Posterior cingulate gyrus (tissue), 11 donors: ENCODE data around the gene AIFM1.

Source experiments
- DNase-seq, 10 donors: peaks; one replicate each; pipeline versions ENCODE4 v3.0.0 to v3.0.0-alpha.2; 2020 to 2021; ENCODE audit warnings: mixed read lengths in 3 of 10
- intact Hi-C: fragments of 100-400 bp; cut with DNase I; formaldehyde crosslinking; loops from one replicate; pipeline ENCODE4 v1.15.1; 2023

The AIFM1 gene

DNA sequence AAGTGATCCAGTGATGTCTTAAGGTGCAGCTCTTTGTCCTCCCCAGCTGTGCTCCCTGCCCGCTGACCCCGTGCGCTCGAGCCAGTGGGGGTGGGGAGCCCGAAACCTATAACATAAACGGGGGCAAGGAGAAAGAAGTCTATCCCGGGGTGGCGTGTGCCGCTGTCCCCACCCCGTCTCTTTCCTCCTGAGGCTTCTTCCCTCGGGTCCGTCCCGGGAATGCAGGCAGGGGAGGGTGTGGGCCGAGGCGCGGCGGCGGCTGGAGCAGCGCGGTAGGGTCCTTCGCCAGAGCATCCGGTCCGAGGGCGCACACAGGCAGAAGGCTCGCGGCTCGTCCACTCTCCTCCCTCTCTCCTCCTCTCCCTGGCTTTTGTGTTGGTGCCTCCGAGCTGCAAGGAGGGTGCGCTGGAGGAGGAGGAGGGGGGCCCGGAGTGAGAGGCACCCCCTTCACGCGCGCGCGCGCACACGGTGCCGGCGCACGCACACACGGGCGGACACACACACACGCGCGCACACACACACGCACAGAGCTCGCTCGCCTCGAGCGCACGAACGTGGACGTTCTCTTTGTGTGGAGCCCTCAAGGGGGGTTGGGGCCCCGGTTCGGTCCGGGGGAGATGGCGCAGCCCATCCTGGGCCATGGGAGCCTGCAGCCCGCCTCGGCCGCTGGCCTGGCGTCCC is 5.9 kb upstream of the AIFM1 start, which contains the start of gene RAB33A:
TSS of gene RAB33A (plus strand) at position 517 of the 681 bp plus-strand sequence. CDS start at position 618, 101 bp downstream.
- intact Hi-C loops, result no loop called here
- DNase-seq, result peak; percentile 58 to 97 (median 68)

DNA sequence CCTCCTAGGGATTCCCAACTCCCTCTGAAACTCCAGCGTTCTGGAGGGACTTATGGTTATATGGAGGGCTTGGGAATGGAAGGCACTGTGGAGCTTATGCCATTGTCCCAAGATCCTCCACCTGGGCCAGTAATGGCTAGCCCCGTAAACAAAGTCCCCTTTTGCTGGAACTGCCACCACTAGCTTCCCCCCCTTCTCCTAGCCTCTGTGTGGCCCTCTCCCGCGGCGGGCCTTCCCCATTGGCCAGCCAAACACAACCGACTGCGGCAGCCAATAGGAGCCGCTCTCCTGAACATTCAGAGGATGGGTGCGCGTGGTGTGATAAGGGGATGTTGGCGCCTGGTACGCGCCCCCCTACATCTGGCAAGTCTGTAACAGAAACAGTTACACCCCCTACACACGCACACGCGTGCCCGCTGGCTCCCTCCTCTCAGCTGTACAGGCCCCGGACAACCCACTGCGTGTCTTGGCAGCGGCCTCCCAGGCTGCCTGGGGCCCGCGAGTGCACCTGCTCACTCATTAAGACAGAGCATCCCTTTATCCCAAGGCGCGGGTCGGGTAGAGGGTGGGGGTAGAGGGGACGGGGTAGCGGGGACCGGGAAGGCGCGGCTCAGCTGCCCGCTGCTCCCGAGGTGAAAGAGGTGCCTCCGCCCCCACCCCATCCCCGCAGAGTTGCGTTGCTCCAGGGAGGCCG is 5.3 kb upstream of the AIFM1 start:
- peak; percentile 76 to 98 (median 82) for DNase-seq
- intact Hi-C loops, result no loop called here

DNA sequence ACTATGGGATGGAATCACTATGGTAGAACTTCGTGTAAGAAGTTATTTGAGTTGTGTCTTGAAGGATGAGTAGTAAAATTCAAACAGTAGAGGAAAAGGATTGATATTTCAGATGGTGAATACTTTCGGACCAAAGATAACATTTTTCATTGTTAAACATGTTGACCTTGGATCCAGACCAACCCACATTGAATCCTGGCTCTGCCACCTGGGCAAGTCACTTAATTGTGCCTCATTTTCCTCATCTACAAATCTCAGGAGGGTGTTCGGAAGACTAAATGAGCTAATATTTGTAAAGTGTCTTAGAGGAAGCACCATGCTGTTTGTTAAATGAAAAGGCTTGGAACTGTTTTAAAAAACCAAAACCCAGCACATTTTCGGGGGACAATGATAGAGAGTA is 1.4 kb upstream of the AIFM1 start:
- DNase-seq, result no peak
- intact Hi-C loops, result no loop called here

DNA sequence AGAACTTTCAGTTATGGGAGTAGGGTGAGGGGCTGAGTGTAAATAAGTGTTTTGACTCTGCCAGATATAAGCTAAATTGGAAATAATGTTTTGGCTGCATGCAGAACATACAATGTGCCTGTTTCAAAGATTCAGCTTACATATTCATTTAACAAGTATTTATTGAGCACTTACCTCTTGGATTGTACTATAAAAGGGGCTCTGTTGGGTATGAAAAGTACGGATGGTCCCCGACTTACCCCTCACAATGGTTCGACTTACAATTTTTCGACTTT is 799 bp upstream of the AIFM1 start:
- intact Hi-C loops, result no loop called here
- no peak for DNase-seq

DNA sequence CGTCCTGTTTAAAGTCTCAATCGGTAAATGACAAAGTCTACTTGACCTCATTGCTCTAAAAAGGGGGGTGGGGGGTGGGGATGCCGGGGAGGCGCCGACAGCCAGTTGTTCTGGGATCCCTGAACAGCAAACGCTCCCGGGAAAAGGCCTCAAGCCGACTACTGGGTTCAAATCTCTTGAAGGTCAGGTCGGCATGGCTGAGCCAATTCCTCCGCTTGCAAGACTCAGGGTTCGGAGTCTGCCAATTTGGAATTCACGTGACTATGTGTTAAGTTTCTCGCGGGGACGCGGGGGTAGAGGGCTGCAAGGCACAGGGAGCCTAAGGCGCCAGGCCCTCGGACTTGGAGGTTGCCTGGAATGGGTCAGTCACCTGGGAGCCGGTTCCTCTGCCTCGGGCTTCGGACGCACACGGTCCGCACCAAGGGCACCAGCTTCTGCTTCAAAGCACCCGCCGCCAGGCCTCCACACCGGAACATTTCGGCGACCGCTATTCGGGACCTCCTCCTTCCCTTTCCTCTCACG is 399 bp downstream of the AIFM1 start:
- intact Hi-C loops, result no loop called here
- DNase-seq, result peak in 1 of 10 donors; percentile 74

DNA sequence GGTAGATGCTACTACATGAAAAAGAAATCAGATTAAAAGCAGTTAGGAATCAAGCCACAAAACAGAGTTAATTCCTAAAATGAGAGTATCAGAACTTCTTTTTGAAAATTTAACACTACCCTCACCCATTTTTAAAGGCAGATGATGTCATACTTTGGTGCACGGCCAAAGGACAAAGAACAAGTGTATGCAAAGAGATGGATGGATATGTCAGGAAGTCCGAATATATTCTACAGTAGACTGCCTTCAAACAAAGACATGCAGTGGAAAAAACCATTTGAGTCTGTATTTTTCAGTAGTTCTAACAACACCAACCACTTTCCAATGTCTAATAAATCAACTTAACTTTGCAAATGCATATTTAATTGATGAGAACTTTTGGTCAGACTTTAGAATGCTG is 2.2 kb downstream of the AIFM1 start:
- DNase-seq, result no peak
- intact Hi-C loops, result no loop called here

DNA sequence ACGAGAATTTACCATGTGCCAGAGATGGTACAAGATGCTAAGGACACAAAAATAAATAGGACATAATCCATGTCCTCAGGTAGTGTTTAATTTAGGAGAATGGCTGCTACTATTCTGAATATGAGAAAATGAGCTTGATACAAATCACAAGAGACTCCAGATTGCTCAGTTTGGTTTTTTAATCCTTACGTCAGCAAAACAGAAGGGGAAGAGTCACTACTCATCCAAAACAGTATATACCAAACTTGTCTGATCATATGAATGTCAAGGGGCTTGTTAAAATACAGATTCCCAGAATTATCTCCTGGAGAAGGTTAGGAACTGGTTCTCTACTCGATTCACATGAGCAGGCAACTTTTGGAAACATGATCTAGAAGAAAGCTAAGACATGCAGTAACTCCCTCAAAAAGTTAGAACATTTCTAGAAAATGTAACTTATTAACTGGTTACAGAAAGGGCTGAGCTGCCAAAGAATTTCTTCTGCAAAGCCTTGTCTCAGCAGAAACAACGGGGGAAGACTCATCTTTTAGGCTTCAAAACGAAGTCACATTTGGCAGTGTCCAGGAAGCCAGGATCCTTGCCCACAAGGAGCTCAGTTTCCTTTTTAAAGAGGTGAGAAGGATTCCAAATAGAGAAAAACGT is 3.4 kb downstream of the AIFM1 start:
- intact Hi-C loops, result no loop called here
- no peak for DNase-seq

DNA sequence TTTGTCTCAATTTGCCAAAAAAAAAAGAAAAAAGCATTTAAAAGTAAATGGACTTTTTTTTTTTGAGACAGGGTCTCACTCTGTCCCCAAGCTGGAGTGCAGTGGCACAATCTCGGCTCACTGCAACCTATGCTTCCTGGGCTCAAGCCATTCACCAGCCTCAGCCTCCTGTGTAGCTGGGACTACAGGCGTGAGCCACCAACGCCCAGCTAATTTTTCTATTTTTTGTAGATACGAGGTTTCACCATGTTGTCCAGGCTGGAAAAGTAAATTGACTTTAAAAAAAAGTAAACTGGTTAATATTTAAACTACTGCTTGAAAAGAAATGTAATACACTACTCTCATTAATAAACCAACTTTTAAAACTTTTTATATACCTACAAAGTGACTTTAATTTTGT is 5.9 kb downstream of the AIFM1 start:
- intact Hi-C loops, result no loop called here
- DNase-seq, result no peak

DNA sequence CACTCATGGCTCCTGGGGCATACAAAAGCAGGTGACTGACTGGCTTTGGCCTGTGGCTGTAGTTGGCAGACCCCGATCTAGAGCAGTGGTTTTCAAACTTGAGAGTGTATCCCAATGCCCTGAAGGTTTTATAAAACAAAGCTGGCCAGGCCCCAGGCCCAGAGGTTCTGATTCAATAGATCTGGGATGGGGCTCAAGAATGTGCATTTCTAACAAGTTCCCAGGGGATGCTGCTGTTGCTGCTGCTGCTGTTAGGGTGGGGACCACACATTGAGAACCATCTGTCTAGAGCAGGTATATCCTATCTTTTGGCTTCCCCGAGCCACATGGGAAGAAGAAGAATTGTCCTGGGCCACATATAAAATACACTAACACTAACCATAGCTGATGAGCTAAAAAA is 7.3 kb downstream of the AIFM1 start:
- intact Hi-C loops, result no loop called here

DNA sequence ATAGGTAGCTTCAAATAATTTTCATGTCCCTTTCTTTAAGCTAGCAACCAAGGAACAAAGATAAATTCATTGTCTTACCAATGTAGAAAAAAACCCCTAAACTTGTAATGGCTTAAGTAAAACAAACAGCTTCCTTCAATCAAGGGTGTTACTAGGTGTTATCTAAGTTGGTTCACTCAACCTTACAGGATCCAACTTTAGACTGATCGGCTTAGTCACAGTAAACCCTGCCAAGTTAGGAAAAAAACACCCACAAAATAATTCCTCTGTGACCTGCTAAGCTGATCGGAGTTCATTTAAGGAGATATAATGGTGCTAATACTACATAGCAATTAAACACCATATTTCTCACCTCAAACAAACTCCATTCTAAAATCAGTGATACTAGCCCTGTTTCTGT is 10.1 kb downstream of the AIFM1 start:
- intact Hi-C loops, result no loop called here
- DNase-seq, result no peak

More for the DNA sequence above, 7.3 kb downstream of the AIFM1 start:
- DNase-seq, result no peak

DNA sequence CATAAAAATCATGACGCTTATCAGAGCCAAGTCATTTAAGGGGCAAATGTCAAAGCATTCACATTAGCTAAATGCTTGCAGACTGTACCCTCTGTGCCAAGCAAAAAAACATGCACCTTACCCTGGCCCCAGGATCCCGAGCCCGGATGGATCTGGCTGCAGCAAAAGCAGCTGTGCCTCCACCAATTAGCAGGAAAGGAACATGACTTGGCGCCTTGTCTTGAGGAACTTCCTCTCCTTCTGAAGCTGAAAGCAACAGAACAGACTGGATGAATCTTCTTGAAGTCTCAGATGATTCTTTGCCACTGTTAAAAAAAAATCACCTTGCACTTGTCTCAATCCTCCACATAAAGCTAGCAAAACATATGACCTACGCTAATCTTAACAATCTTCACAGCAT is 18.0 kb downstream of the AIFM1 start:
- DNase-seq, result no peak
- intact Hi-C loops, result no loop called here

DNA sequence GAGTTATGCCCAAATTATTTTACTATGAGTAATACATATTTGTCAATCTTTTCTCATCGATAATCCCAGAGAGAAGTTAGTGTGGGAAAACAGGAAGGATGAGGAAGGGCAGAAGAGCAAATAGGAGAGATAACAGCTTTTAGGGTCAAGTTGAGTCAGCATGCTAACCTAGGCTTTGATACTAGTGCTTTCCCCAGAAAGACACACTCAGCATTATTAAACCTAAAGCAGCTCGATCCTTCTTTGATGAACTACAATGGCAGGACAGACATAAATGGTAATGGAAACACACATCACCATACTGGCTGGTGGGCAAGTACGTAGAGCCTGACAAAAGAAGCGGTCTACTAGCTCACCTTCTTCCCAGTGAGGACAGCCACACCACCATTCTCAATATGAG is 20.5 kb downstream of the AIFM1 start:
- intact Hi-C loops, result no loop called here
- DNase-seq, result no peak

DNA sequence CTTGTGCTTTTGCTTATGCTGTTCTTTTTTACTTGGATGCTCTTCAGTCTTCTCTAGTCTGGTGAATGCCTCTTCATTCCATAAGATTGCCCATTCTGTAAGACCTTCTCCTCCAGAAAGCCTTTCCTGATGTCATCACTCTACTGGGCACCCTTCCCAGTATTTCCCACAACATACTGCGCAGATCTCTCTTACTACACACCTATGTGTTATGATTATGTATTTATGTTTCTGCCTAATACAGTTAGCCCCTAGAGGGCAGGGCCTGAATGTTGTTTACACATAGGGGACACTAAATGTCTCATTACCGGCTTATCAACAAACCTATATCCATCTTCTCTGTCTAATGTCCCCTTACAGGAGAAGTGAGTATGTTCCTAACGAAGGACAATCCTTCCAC is 21.1 kb downstream of the AIFM1 start:
- DNase-seq, result no peak
- intact Hi-C loops, result no loop called here

DNA sequence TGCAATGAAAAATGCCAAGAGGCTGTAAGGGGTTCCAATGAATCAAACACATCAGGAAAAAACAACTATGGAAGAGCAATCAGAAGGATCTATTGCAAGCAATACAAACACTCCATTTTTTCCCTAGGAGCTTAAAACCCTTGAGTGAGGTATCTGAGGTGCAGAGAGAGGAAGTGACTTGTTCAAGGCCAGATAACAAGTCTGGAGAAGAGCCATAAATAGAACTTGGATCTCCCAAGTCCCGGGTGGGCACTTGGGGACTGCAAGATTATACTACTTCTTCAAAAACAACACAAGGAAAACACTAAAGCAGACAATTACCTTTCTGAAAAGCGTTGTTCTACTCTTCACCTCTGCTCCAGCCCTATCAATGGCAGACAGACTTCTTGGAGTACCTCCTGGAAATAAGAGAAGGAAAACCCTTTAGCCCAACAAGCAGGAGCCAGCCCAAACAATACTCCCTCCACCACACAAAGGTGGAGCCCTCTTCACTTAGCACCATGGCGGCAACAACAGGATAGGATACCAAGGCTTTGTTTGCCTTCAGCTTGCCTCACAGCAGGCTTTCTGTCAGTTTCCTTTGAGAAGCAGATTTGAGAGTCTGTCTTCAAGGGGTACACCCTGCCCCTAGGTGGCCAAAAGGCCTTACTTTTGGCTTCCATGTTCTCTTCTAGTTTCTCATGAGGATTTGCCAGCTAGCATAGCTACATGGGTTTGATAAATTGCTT is 26.0 kb downstream of the AIFM1 start:
- no peak for DNase-seq
- intact Hi-C loops, result no loop called here

DNA sequence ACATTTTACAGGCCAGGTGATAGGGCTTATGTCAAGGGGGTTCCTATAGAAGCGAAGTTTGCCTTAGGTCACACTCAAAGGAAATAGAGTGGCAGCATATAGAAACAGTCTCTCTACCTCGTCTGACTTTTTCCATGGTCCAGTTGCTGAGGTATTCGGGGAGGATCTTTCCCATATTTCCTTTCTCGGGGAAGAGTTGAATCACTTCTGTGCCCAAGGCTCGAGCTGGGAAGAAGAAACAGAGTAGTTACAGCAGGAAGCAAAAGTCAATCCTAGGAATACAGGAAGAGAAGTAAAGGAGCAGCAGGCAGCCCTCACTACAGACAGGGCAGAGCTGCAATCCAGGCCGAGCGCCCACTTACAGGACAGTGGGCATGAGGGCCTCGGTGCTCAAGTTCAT is 28.7 kb downstream of the AIFM1 start:
- no peak for DNase-seq
- intact Hi-C loops, result no loop called here

DNA sequence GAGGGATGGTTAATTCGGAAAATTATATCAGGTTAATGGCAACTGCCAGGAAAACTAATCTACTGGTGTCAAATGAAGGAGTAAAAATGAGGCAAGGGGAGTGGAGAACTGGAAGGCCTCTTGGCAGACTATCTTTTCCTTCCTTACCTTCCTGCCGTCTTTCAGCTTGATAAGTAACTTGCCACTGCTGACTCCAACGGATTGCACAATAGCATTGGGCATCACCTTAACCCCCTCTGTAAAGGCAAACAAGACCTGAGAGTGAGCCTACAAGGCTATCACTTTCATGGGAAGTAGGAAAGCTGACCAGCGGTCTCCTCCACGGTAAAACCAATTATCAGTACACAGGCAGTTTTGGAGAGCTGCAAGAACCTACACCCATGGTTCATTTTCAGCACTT is 29.1 kb downstream of the AIFM1 start:
- intact Hi-C loops, result no loop called here
- DNase-seq, result no peak

DNA sequence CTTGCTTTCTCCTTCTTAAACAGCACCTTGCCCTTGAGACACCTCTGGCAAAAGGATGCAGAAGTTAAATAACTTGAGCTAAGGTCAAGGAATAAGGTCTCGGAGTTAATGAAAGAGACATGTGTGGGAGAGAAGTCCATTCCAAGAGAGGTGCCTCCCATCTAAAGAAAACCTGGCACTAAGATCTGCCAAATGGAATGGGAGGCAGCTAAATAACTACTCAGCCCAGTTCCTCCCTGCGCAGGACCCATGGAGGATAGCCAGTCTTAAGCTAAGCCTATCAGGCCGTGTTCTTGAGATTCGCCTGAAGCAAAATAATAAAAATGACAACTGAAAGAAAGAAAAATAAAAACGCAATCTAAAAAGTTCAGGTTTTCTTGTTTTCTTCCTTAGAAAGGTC is 34.7 kb downstream of the AIFM1 start:
- DNase-seq, result no peak
- intact Hi-C loops, result no loop called here

DNA sequence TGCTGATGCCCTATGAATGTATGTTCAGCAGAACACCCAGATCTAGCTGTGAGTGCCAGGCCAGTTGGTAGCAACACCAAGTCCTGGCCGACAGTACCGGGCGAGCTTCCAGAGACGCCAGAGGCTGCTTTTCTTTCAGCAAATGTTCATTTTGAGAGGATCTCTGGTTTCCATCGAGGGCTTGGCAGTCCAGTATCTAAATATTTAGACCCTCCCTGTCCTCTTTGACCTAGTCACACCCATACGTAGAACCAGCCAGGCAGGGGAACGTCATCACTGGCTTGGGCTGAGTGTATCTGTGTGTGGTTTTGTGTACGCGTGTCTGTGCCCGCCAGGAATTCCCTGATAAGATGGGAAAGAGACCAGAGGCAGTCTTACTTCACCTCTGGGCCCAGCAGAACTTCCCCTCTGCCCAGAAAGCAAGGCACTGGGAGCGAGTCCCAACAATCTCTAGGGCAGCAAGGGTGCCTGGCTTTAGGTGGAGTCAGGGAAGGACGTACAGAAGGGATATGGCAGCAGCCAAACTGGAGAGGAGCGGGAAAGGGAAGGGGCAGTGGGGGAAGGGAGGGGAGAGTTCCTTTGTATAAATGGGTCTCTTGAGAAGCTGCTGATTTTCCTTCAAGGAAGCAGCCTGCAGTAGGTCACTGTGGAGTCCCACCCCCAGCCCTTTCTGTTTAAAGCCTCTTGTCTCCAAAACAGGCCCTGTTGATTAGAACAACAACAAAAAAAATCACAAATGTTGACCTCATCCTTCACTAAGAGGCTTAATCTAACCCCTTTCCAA is 40.4 kb downstream of the AIFM1 start:
- peak in 3 of 10 donors; percentile 31 to 87 (median 44) for DNase-seq
- intact Hi-C loops, result no loop called here

DNA sequence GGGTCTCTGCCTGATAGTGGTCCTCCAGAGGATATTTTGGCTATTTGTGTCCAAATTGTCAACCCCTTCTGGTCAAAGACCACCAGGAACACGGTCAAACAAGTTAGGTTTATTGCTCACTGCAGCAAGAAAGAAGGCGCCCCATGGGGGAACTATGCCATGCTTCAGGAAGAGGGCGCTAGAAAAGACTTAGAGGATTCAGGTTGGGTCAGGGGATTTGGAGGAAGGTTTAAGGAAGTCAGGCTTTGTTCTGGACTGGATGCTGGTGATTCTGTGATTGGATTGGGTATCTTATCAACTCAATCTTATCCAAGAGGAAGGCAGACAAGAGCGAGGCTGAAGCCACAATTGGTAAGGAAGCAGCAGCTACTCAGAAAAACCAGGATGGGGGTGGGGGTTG is 41.1 kb downstream of the AIFM1 start:
- intact Hi-C loops, result loop anchor here (5.0 kb wide), 1 partner anchor 42 kb away; no protein-coding TSS in a partner anchor
- peak in 1 of 10 donors; percentile 48 for DNase-seq

DNA sequence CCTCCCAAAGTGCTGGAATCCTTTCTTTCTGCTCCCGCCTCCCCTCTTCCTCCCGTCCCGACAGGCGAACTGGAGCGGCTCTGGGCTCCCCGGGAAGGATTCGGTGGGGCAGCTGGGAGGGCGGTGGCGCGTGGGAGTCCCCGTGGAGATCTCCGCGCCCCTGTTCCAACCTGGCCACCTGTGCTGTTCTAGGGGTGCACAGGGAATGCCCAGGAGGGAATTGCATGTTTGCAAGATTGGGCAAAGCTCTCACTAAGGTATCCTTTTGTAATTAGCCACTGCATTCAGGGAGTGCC is 44.2 kb downstream of the AIFM1 start:
- peak in 2 of 10 donors; percentile 67 to 77 for DNase-seq
- intact Hi-C loops, result loop anchor here (5.0 kb wide), 1 partner anchor 39 kb away; no protein-coding TSS in a partner anchor
